Subcutaneous abdominal adipose tissue (tissue), 5 donors: ENCODE results near the gene FGD5.

ENCODE experiments used
- H3K27ac ChIP-seq: one replicate; pipeline ENCODE4 v1.7.0; 2013; ENCODE audit warnings: low read depth, mild to moderate bottlenecking, inconsistent platforms, low read length, moderate library complexity
- H3K27me3 ChIP-seq, 5 donors: one replicate each; pipeline ENCODE4 v1.7.0; 2013; ENCODE audit warnings: low read length in 5 of 5, inconsistent platforms in 1 of 5; ENCODE audit not compliant: control insufficient read depth in 5 of 5, insufficient read depth in 4 of 5
- H3K36me3 ChIP-seq, 5 donors: one replicate each; pipeline ENCODE4 v1.7.0; 2013; ENCODE audit warnings: low read length in 5 of 5; ENCODE audit not compliant: control insufficient read depth in 5 of 5, insufficient read depth in 5 of 5
- H3K4me1 ChIP-seq, 5 donors: one replicate each; pipeline ENCODE4 v1.7.0; 2013; ENCODE audit warnings: low read length in 5 of 5, mild to moderate bottlenecking in 3 of 5, moderate library complexity in 1 of 5; ENCODE audit not compliant: control insufficient read depth in 5 of 5, insufficient read depth in 5 of 5
- H3K4me3 ChIP-seq, 5 donors: one replicate each; pipeline ENCODE4 v1.7.0; 2013; ENCODE audit warnings: low read length in 5 of 5, low read depth in 1 of 5
- H3K9ac ChIP-seq, 5 donors: one replicate each; pipeline ENCODE4 v1.7.0; 2013; ENCODE audit warnings: low read length in 5 of 5, mild to moderate bottlenecking in 4 of 5, moderate library complexity in 3 of 5
- H3K9me3 ChIP-seq, 5 donors: one replicate each; pipeline ENCODE4 v1.7.0; 2013; ENCODE audit warnings: low read length in 5 of 5; ENCODE audit not compliant: control insufficient read depth in 5 of 5
- donor health status: healthy.
- donor health status: healthy.
- donor health status: healthy.
- donor health status: healthy.
- donor health status: healthy.

The FGD5 gene

DNA sequence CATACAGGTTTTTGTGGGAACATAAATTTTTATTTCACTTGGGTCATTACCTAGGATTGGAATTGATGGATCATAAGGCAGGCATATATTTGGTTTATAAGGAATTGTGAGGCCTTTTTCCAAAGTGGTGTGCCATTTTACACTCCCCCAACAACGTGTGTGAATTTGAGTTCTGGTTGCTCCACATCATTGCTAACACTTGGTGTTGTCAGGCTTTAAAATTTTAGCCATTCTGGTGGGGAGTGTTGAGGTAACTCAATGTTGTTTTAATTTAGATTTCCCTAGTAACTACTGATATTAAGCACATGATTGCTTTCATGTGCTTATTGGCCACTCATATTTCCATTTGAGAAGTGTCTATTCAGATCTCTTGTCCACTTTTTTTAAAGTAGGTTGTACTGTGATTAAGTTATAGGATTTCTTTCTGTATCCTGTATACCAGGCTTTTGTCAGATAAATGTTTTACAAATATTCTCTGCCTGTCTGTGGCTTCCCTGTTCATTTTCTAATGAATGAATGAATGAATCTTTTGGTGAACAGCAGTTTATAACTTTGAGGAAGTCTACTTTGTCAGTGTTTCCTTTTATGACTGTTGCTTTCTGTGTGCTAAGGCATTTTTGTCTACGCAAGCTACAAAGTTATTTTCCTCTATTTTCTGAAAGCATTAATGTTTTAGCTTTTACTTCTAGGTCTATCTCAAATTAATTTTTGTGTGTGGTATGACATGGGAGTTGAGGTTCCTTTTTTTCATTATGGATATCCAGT, 110.7 kb downstream of the FGD5 start:
- no peak overlapping the region for H3K4me3 ChIP-seq
- no peak overlapping the region for H3K9ac ChIP-seq
- no peak overlapping the region for H3K27ac ChIP-seq
- H3K9me3 ChIP-seq, result no peaks in the 10 kb centered on the region
- peaks cover 4 to 50% (median 40%) of the 10 kb centered on the region in 5 donors for H3K36me3 ChIP-seq
- H3K4me1 ChIP-seq, result no peaks in the 10 kb centered on the region
- H3K27me3 ChIP-seq, result no peaks in the 10 kb centered on the region

DNA sequence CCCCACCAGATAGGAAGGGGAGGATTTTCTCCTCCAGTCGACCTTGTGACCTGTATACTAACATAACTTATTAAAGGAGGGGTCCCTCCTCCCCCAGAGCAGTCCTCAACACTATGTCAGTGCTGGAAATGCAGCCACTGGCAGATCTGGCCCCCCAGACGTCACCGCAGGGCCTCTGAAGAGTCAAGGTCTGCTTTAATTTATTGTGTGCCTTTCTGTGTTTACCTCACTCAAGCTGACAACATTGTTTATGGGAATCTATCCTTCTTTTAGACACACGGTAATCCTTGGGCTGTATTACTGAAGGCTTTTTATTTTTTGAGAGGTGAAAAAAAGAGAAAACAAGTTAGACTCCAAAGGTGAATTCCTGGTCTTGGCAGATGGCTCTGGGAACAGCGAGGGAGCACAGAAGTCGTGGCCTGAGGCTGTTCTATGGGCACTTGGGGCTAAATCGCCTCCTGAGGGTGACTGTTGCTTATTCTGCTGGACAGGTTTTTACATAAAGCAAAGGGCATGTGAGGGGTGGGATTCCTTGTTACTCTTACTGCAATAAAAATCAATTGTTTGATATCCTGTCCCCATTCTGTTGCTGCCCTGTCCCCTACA, 115.2 kb downstream of the FGD5 start:
- no peak overlapping the region for H3K27ac ChIP-seq
- peaks cover 4 to 49% (median 31%) of the 10 kb centered on the region in 5 donors for H3K36me3 ChIP-seq
- no peak overlapping the region for H3K9ac ChIP-seq
- no peaks in the 10 kb centered on the region for H3K4me1 ChIP-seq
- H3K27me3 ChIP-seq, result no peaks in the 10 kb centered on the region
- no peaks in the 10 kb centered on the region for H3K9me3 ChIP-seq
- H3K4me3 ChIP-seq, result no peak overlapping the region

DNA sequence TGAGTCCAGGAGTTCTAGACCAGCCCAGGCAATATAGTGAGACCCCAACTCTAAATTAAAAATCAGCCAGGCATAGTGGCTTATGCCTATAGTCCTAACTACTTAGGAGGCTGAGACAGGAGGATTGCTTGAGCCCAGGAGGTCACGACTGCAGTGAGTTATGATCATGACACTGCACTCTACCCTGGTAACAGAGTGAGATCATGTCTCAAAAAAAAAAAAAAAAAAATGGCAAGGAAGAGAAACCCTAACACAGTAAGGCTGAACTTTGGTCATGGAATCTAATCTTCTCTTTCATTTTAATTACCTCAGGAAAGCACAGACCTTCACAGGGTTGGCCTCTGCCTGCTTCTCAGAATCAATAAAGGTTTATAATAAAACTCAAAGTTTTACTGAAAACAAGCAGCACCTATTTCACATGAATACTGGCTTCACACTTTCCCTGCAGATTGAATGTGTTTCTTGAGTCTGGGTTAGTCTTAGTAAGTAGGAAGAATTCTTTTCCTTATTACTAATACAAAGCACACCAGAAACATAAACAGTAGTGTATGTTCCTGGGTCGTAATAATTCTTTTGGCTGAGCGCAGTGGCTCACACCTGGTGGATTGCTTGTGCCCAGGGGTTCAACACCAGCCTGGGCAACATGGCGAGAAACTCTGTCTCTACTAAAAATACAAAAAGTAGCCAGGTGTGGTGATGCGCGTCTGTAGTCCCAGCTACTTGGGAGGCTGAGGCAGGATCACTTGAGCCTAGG, 117.0 kb downstream of the FGD5 start:
- Histone ChIP-seq H3K4me3 (no peak overlapping the region), H3K27ac (no peak overlapping the region), H3K9ac (no peak overlapping the region), H3K36me3 (peaks cover 4 to 43% (median 29%) of the 10 kb centered on the region in 5 donors), H3K27me3 (no peaks in the 10 kb centered on the region), H3K9me3 (no peaks in the 10 kb centered on the region), H3K4me1 (no peaks in the 10 kb centered on the region)

DNA sequence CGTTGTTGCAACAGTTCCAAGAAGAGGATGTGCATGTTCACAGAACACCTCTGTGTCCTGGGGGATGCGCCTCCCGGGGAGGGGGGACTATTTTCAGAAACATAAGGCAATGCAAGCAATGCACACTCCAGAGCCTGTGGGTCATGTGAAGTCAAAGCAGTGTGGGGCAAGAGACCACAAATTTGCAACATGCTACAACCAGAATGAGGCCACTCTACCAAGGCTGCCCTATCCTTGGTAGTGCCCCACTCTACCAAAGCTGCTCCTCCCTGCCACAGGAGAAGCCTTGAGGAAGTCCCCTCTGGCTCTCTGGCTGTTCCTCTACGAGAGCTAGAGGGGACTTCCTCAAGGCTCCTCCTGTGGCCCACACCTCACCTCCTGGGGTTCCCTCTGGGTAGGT, 120.2 kb downstream of the FGD5 start:
- peaks cover 0 to 43% (median 21%) of the 10 kb centered on the region in 5 donors for H3K36me3 ChIP-seq
- H3K9me3 ChIP-seq, result no peaks in the 10 kb centered on the region
- H3K27me3 ChIP-seq, result no peaks in the 10 kb centered on the region
- no peak overlapping the region for H3K27ac ChIP-seq
- no peak overlapping the region for H3K9ac ChIP-seq
- H3K4me1 ChIP-seq, result no peaks in the 10 kb centered on the region
- no peak overlapping the region for H3K4me3 ChIP-seq

DNA sequence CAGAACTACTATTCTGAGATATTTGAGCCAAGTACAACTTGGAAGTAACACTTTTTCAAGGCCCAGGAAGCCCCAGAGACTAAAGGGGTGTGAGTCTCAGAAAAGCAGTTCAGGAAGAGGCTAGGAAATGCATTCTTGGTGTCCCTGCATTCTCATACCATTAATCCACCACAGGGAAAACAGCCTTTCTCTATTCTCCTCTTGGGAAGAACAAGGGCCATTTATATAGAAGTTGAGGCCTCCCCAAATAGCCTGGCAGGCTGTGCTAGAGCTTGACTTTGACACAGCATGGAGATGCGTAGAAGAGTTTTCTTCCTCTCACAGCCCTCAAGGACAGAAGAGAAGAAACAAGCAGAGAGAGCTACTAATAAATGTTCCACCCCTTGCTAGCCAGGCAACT, 123.1 kb downstream of the FGD5 start:
- H3K4me3 ChIP-seq, result no peak overlapping the region
- no peaks in the 10 kb centered on the region for H3K9me3 ChIP-seq
- peaks cover 8 to 19% (median 15%) of the 10 kb centered on the region in 5 donors for H3K4me1 ChIP-seq
- H3K9ac ChIP-seq, result no peak overlapping the region
- no peak overlapping the region for H3K27ac ChIP-seq
- H3K36me3 ChIP-seq, result peaks cover 6 to 30% (median 18%) of the 10 kb centered on the region in 5 donors
- no peaks in the 10 kb centered on the region for H3K27me3 ChIP-seq

DNA sequence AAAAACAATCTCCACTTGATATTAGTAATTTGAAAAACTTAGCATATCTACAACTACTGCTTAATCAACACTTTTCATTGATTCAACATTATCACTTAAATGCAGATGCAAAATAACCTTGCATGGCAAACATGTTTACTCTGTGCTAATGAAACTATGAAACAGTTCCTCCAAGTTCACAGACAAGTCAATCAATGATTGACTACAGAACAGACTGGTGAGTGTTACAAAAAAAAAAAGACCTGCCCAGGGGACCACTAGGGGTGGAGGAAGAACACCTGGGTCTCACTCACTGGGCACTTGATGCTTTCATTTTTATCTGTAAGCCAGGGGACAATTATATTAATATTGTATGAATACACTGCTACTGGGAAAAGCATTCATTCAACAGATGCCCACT, 124.3 kb downstream of the FGD5 start:
- Histone ChIP-seq H3K9ac (no peak overlapping the region), H3K4me3 (no peak overlapping the region), H3K36me3 (peaks cover 6 to 27% (median 18%) of the 10 kb centered on the region in 5 donors), H3K9me3 (no peaks in the 10 kb centered on the region), H3K27ac (no peak overlapping the region), H3K27me3 (no peaks in the 10 kb centered on the region), H3K4me1 (peaks cover 8 to 19% (median 17%) of the 10 kb centered on the region in 5 donors)

DNA sequence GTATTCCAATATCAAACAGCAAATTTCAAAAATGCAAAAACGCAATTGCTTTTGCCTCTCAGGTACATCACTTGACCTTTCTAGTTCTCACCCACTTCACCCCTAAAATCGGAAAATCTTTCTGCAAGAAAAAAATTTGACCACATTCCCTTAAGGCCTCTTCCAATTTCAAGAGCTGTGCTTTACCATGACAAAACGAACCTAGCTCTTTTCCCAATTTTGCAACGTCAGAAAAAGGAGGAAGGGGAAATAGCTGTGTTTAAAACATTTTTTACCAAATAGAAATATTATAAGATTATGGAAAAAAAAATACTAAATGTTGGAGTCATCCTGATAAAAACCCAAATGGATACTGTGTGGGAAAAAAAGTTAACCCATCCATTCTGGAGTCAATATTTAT, 127.5 kb downstream of the FGD5 start:
- Histone ChIP-seq H3K4me3 (peak overlapping the region; percentile 82 to 87 (median 85)), H3K36me3 (peaks cover 6 to 27% (median 18%) of the 10 kb centered on the region in 5 donors), H3K9me3 (no peaks in the 10 kb centered on the region), H3K4me1 (peaks cover 11 to 41% (median 29%) of the 10 kb centered on the region in 5 donors), H3K27me3 (no peaks in the 10 kb centered on the region), H3K27ac (peak overlapping the region; percentile 95), H3K9ac (peak overlapping the region; percentile 84 to 92 (median 90))

DNA sequence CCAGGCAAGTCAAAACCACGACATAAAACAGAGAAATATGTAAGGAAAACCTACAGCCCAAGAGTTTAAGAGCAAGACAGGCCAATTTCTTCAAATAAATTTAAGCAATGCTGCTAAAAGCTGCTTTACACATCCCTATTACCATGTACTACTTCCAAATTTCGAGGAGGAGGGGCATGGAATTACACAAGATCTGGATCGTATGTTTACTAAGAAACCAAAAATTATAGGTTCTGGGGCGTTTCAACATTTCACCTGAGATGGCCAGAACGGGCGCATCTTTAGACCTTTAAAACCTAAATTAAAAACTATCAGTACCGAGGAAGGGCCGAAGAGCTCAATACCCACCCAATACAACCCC, 128.0 kb downstream of the FGD5 start:
- H3K9ac ChIP-seq, result peak overlapping the region; percentile 84 to 92 (median 90)
- no peaks in the 10 kb centered on the region for H3K9me3 ChIP-seq
- H3K4me3 ChIP-seq, result peak overlapping the region; percentile 82 to 87 (median 85)
- no peaks in the 10 kb centered on the region for H3K27me3 ChIP-seq
- H3K27ac ChIP-seq, result peak overlapping the region; percentile 95
- peaks cover 11 to 41% (median 29%) of the 10 kb centered on the region in 5 donors for H3K4me1 ChIP-seq
- H3K36me3 ChIP-seq, result peaks cover 6 to 27% (median 18%) of the 10 kb centered on the region in 5 donors

DNA sequence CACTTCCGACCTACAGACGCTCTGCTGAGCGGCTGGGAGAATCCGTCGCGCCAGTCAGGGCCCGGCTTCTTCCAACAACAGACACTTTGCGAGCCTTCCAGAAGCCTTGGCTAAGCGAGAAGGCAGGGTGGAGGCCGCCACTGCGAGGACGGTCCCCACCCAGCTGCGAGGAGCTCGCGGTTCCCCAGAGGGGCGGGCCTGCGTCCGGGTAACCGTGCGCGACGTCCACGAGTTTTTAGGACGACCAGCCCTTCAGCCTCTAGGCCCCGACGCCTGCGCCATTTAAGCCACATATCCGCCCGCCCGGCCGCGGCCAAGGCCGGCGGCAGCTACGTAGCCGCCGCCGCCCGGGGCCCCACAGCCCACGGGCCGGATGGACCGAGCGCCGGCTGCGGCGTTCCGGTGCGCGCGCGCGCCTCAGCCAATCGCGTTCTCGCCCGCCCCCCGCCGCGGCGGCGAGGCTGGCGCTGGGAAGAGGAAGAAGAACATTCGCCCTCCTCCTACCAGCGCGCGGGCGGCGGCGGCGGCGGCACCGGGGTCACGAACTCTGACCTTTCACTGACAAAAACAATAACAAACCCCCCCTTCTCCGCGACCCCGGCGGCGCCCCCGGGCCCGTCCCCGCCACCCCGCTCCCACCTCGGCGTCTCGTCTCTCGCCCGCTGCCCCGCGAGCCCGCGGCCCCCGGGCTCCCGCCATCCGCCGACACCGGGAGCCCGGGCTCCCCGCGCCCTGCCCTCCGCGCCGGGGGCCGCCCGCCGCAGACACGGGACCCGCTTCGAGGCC, 128.5 kb downstream of the FGD5 start, which contains the start of gene NR2C2:
TSS of gene NR2C2 (plus strand) at position 484 of the 786 bp plus-strand sequence. CDS start 56,332 bp downstream, outside the sequence.
- H3K27me3 ChIP-seq, result no peaks in the 10 kb centered on the region
- H3K9me3 ChIP-seq, result no peaks in the 10 kb centered on the region
- peak within 1 kb of the TSS; percentile 82 to 87 (median 85) for H3K4me3 ChIP-seq
- H3K36me3 ChIP-seq, result peaks cover 6 to 25% (median 18%) of the 10 kb centered on the region in 5 donors
- peak within 1 kb of the TSS; percentile 84 to 96 (median 90) for H3K9ac ChIP-seq
- peak within 1 kb of the TSS; percentile 95 for H3K27ac ChIP-seq
- H3K4me1 ChIP-seq, result peaks cover 11 to 41% (median 29%) of the 10 kb centered on the region in 5 donors
